RCC 7860 (cell line): ENCODE measurements around the gene RASGRF1.

ENCODE experiments used
- DNase-seq: peaks from one replicate; pipeline ENCODE4 v3.0.0-alpha.2; 2015; ENCODE audit warnings: low spot score
- FAIRE-seq: peaks from 2 replicates; lab custom pipeline; 2012; peaks lifted over from hg19 to GRCh38; lab: Jason Lieb, UNC

RASGRF1 gene

DNA sequence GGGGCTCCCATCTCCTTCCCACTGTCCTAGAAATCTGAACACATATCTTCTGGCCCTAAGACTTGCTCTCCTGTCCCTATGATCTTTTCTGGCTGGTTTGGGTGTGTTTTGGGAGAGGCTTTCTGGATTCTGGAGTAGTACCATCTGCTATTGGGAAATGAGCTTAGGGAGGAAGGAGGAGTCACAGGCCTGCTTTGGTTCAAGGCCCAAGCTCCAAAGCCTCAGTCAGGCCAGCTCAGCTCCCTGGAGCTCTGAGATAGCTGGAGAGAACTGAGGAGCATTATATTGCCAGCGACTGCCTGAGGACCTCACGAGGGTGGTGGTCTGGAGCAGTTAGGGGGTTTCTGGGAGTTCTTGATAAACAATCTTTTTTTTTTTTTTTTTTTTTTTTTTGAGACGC lies 18.7 kb downstream of the RASGRF1 start:
- no peak for FAIRE-seq

DNA sequence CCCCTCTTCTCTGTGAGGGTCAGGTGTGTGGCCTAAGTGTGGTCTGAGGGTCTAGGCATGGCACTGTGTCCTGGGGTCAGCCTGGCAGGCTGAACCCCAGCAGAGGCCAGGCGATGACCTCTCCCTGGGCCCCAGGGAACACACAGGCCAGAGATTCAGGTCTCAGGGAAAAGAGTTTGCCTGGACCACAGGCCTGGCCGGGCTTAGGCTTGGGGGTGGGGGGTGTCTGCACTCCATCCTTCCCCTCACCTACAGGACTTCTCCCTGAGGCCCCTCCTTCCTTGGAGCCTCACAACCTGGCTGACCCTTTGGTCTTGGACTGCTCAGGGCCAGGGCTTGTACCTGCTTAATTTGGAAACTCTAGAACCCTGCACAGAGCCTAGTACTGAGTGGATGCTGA lies 21.8 kb downstream of the RASGRF1 start:
- FAIRE-seq (no peak), DNase-seq (no peak)

More for the DNA sequence above, 18.7 kb downstream of the RASGRF1 start:
- DNase-seq = no peak

DNA sequence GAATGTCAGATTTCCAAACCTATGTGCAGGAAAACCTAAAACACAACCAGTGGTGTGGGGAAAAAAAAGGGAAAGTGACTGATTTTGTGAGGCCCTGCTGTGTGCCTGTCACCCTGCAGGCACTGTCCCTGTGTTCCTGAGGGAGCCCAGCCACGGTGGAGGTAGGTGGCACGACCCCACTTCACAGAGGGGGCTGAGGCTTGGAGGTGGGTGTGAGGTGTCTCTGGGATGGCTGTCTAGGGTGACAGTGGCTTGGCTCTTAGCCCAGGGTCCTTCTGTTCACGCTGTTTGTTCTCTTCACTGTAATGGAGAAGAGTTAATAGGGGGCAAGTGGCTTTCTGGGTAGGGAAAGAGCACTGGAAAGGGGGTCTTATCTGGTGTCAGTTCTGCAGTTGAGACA lies 22.6 kb downstream of the RASGRF1 start:
- no peak for FAIRE-seq
- DNase-seq = no peak

DNA sequence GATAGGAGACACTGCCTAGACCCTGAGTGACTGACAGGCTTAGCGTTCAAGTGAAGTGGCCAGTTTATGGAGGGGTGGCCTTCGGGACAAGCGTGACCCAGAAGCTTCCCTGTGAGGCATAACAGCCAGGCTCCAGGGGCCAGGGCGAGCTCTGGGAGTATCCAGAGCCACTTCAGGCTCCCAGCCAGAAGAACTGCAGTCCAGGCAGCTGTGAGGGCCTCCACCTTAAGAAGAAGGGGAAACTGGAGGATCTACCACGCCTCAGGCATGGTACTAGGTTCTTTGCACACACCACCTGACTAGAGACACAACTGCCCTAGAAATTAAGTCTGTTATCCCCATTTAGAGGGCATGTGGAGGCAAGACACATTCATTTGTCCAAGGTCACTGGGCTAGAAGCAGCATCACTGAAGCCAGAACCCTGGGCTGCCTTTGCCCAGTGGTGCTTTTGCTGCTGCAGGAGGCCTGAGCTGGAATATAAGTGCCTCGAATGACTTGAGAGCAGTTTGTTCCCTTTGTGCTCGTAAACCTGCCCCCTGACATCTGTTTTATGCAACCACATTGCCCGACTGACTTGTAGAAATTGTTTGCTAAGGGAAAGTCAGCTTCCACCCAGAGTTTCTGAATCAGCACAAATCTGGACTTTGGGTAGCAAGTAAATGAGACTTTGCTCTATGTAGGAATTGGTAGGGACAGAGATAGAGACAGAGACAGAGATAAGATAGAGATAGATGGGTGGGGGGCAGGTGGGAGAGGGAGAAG lies 23.3 kb downstream of the RASGRF1 start:
- no peak for FAIRE-seq

DNA sequence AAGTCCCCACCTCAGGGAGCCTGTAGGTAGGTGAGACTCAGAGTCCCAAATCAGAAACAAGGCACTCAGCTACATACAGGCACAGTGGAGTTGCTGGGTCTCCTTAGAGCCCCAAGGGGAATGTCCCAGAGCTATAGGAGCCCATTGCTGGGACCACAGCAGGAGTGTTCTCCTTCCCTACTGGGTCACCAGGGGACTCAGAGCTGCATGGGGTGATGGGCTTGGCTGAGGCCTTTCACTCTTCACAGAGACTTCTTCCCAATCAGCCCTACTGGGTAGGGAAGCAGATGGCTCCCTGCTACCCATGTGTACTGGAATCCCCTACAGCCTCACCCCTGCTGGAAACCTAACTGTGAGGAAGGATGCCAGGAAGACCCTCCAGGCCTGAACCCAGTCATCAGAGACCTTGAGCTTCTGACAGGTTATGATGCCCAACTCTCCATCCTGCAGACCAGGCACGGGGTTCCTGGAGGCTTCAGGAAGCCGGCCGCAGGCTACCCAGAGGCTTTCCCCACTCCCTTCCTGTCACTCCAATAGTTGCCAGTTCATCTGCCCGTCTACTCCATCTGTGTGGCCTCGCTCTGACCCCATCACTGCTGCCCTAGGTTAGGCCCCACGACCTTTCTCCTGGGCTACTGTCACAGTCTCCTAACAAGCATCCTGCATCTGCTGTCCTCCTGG lies 24.0 kb downstream of the RASGRF1 start:
- FAIRE-seq (no peak), DNase-seq (no peak)

More for the DNA sequence above, 23.3 kb downstream of the RASGRF1 start:
- no peak for DNase-seq

DNA sequence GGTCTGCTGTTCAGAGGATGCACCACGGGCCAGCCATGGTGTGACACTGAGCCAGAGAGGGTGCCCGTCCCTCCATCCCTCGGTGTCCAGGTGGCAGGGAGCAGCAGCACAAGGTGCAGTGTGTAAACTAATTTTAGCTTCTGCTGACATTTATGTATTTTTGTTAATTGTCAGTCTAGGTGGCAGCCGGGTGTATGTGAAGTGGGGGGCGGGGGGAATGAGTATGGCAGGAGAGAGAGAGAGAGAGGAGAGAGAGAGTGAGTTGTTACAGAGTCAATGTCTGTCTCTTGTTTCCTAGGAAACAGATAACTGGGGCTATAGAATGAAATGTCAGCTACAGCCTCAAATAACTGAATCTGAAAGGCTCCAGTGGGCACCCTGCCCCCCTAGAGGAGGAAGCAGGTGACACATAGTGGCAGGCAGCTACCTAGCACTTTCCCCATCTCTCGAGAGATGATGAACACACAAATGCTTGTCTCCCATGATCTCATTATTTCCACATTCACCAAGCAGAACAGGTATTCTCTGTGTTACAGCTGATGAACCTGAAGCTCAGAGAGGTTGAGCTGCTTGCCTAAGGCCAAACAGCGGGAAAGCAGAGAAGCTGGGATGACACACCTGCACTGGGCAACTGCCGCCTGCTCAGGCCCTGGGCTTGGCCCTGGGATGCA lies 24.7 kb downstream of the RASGRF1 start:
- DNase-seq (no peak), FAIRE-seq (no peak)

DNA sequence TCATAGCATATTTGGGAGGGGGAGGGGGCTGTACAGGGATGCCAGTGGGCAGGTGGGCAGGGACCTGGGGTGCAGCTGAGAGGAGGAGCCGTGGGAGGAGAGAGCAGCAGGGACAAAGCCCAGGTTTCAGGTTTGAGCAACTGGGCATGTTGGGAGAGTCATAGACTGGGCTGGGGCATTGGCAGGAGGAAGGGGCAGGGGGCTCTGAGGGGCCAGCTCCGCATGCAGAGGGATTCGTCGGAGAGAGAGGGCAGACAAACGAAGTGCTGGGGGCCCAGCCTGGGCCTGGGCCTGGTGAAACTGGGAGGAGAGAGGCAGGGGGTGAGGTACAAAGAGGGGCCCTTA lies 25.2 kb downstream of the RASGRF1 start:
- DNase-seq = no peak
- no peak for FAIRE-seq

DNA sequence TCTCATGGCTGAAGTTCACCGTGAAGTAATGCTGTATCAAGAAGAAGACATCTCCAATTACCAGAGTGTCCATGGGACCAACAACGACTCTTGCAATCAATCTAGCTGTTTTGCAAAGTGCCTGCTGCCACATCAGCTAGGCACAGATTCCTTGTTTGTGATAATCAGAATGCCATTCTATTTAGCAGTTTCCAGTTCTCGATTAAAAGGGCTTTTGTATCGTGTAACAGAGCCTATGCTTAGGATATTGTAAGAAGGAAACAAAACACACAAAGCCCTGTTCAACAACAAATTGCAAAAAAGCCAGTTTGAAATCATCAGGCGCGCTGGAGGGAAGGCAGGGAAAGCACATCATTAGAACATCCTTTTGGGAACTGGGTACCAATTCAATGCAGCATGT lies 26.1 kb downstream of the RASGRF1 start:
- no peak for FAIRE-seq
- no peak for DNase-seq

DNA sequence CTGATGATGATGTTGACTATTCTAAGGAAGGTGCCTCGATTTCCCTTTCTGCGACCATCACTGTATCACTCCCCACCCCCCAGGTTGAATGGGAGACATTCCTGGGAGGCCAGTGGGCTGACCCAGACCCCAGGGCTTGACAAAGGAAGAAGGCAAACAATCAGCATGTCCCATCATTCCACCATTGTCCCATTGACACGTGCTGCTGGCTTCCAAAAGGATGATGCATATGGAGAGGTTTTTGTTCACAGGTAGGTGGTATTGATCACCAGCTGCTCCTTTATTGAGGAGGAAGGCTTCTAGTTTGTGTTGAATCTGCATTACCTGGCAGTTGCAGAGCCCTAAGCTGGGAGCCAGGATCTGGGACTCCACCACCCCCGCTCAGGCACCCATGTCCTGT lies 30.4 kb downstream of the RASGRF1 start:
- no peak for FAIRE-seq
- no peak for DNase-seq

DNA sequence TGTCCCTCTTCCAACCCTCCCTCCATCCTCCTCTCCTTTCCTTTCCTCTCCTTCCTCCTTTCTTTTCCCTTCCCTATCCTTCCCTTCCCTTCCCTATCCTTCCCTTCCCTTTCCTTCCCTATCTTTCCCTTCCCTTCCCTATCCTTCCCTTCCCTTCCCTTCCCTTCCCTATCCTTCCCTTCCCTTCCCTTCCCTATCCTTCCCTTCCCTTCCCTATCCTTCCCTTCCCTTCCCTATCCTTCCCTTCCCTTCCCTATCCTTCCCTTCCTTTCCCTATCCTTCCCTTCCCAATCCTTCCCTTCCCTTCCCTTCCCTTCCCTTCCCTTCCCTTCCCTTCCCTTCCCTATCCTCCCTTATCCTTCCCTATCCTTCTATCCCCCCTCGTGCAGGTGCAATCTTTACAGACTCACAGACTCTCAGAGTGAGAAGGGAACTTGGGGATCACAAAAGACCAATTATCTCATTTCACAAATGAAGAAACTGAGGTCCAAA lies 31.5 kb downstream of the RASGRF1 start:
- no peak for FAIRE-seq
- no peak for DNase-seq

DNA sequence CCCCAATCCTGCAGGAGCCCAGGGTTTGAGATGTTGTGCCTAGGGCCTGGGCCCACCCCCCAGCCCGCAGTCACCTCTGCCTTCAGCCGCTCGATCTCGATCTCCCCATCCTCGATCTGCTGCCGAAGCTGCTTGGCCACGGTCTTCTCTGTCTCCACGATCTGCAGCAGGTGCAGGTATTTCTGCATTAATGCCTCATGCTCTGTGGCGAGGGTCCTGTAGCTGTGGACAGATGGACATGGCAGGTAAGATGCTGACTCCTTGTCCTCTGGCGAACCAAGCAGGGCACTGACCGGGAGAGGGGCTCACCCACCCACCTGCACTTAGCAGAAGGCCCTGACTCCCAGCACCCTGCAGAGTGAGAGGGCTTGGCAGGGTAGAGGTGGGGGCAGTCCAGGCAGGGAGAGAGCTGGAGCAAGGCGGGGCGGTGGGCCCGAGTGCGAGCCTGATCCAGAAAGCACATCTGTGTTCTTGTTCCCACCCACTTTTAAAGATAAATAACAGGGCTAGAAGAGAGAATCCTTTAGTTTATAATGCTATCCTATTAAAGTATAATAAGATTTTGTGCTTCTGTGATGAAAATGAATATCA lies 32.2 kb downstream of the RASGRF1 start:
- no peak for DNase-seq
- FAIRE-seq = no peak

DNA sequence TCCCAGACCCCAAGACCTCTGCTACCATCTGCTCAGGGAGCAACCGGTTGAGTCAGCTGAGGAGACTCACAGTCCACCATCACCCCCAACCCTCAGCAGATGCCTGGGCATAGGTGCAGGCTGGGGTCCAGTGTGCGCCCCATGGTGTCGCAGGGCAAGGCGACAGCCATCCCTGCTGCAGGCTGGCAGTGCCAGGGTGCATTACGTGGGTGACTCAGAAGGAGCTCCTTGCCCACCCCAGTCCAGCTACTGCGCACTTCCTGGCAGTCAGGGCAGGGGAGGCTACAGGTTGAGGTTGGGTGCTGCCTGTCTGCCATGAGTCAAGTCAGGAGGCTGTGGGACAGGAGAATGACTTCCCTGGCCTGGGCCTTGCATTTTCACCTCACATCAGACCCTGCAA lies 33.5 kb downstream of the RASGRF1 start:
- no peak for DNase-seq
- FAIRE-seq = no peak

DNA sequence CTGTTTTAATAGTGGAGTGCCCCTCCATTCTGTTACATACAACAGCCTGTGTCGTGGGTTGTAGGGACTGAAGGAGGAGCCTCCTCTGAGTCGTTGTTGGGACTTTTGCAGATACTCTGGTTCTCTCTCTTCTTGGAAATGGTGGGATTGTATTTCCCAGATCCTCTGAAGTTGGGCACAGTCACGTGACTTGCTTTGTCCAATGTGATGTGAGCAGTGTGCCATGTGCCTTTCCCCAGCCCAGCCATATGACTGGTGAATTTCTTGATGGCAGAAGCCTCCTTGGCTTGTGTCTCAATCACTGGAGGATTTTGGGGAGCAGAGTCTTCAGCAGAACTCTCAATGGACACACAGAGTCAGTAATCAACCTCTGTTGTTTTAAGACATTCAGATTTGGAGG lies 36.2 kb downstream of the RASGRF1 start:
- FAIRE-seq (no peak), DNase-seq (no peak)

DNA sequence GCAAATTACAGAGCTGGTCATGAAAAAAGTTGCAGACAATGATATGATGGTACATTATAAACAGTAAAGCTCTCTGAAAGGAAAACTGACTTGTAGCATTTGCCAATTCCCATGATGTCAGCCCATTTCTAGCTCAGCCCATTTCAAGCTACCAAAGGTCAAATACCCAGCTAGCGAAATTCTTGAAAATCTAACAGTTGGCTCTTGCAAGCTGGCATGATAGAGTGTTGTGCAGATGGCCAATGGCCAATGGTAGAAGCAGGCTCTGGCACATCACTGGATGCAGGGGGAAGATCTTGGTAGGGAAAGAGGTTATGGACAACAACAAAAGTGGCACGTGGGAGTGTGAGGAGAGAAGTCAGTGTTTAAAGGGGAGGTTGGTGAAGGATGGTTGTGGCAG lies 36.7 kb downstream of the RASGRF1 start:
- FAIRE-seq (no peak), DNase-seq (no peak)

DNA sequence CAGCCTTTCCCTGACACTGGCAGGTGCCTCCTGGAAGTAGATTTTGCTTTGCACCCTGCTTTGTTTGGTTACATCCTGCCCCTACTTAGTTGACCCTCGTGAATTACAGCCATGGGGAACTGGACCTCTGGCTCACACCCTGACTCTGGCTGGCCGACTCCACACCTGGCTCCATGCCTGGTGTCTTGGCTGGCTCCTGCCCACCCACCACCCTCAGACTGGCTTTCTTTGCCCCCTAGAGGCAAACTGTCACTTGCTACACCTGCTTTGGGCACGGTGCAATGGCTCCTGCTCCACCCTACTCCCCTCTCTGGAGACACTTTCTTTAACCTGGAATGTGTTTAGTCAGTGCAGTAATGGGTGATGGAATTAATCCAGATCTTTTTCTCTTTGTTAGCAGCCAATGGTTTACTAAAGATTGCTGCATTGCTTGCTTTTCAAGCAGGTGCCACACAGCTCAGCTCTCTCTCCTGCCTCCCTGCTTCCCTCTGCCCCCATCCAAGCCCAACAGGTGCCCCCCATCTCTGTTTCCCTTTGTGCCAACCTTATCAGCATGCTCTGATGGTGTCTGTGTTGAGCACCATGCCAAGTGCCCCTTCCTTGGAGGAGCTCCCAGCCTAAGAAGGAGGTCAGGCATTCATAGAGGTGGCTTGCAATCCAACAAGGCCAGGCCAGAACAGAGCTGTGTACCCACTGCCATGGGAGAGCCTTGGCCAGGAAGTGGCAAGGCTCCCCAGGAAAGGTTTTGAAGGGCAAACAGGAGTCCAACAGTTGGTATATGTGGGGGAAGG lies 38.4 kb downstream of the RASGRF1 start:
- FAIRE-seq (no peak), DNase-seq (no peak)

DNA sequence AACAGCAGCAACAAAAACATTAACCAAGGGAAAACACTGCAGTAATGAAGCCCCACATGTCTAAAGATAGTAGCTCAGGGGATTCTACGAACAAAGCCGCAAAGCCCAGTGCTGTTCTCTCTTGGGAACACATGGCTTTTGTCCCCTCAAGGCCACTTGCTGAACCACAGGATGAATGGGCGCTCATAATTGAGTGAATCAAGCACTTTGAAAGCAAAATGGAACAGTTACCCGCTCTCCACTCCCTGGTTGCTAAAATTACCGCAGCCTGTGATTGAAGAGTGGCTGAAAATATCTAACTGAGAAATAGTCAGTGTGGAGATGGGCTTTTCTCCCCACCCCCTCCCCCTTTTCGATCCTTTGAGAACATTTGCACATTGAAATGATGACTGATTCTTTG lies 39.6 kb downstream of the RASGRF1 start:
- DNase-seq = no peak
- no peak for FAIRE-seq

DNA sequence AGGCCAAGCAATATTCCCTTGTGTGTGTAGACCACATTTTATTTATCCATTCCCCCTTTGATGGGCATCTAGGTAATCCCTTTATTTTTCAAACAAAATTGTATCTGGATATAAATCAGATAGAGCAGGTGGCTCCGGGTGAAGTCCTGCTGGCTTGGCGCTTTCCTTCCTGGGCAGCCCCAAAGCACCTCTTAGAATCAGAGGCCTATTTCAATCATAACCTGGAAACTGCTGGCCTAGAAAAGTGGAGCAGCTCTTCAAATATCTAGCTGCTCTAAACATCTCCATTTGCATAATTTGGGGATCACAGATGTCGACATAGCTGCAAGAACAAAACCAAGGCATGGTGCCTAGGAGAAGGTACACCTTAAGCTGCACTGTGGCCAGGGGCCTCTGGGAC lies 40.2 kb downstream of the RASGRF1 start:
- DNase-seq (no peak), FAIRE-seq (no peak)

DNA sequence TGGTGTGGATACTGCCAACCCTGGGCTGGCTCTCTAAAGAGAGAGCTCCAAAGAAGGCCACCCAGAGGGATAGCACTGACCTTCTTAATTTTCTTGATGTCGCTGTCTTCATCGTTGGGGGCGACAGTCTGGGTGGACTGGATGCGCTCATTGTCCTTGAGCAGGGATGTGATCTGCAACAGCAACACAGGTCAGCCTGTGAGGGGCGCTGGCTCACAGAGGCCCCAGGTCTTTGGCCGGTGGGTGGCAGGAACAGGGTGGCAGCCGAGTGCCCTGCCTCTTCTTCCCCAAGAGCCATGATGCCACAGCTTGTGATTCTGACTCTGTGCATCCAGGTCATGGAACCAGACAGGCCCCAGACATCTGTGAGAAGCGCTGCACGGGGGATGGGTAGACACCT lies 41.2 kb downstream of the RASGRF1 start:
- no peak for FAIRE-seq
- no peak for DNase-seq

DNA sequence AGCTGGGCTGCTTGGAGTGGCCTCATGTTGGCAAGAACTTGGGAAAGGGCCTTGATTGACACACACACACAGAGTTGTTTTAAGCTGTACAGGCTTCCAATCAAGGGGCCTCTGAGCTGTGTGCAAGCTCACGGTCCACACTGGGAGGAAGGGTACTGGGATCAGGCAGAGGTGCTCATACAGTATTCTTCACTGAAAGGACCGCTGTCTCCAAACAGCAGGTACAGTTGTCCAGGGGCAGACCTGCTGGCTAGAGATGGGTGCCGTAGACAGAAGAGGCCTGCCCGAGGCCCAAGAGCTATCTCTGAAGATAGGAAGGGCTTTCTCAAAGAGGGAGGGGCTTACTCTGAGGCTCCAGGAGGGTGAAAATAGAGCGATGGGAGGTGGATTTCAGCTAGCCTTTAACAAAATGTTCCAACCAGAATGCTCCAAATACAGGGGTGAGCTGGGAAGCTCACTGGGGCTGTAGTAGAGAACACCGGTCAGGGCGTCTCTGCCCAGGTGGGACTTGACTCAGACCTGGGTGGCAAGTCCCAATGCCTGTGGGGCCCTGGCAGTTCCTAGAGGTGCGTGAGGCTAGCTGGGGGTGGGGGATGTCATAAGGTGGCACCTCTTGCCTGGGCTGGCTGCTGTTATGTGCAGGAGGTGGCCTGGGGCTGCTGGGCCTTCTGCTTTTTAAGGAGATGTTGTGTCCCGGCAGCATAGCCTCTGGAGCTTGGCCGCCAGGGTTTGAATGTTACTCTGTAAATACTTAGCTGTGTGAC lies 42.7 kb downstream of the RASGRF1 start:
- DNase-seq = no peak
- FAIRE-seq = no peak
